Measurements from ENCODE around the gene PPP3CA.

Gene PPP3CA

GRCh38 chr4:101081695-101082369, 265.5 kb downstream of the PPP3CA start:
- DNase-seq: no peak

- DNase-seq: no peak
These were observed 266.2 kb downstream of the PPP3CA start for GRCh38 chr4:101081166-101081565.

DNA sequence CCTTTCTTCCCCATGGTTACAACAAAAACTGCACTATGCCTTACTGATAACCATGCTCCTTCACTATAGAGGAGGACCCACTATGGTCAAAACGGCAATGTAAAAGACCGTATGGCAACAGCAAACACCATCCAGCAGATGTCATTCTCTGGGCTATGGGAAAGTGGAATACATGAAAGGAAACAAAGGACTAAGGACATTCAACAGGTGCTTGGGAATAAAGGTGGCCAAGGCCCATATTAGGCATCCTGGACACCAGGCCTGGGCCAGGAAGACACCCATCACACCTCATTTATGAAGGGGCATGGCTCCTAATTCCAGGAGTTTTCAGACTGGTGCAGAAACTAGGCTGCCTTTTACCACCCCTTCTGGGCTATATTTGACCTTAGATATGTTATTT, 268.4 kb downstream of the PPP3CA start:
- no peak for DNase-seq

GRCh38 chr4:101076032-101076431, 271.3 kb downstream of the PPP3CA start:
- DNase-seq: no peak

GRCh38 chr4:101075536-101075935, 271.8 kb downstream of the PPP3CA start:
- DNase-seq: no peak

- no peak for DNase-seq
These were observed 273.0 kb downstream of the PPP3CA start for GRCh38 chr4:101074326-101074725.

DNA sequence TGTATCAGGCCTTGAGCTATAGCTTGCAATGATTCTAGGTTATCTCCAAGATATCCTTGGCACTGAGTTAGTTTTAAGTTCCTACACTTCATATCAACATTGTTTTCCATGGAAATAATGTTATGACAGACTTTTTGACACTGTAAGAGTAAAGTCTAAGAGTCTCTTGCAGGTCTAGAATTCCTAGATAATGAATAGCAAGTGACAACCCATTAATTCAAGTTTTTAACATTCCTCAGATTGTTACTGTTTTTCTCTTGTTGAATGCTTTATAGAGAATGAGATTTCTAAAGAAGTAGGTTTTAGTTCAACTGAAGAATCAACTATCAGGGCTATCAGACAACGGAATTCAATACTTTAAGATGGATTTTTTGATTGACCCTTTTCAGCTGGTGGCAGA, 276.1 kb downstream of the PPP3CA start:
- no peak for DNase-seq

- DNase-seq: no peak
These were observed 279.2 kb downstream of the PPP3CA start for GRCh38 chr4:101068115-101068514.

DNA sequence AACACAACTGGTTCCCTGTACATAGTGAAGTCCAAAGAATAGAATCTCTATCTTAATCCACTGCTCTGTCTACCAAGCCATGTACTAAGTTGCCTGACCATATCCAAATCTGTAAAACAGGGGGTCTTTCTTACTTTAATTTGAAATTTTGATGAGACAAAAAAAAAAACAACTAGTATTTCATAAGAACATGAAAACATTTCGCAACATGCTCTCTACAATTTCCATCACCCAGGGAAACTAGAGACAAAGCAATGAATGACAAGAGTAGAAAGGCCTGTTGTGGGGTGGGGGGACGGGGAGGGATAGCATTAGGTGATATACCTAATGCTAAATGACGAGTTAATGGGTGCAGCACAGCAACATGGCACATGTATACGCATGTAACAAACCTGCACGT, 279.9 kb downstream of the PPP3CA start:
- DNase-seq: no peak

DNA sequence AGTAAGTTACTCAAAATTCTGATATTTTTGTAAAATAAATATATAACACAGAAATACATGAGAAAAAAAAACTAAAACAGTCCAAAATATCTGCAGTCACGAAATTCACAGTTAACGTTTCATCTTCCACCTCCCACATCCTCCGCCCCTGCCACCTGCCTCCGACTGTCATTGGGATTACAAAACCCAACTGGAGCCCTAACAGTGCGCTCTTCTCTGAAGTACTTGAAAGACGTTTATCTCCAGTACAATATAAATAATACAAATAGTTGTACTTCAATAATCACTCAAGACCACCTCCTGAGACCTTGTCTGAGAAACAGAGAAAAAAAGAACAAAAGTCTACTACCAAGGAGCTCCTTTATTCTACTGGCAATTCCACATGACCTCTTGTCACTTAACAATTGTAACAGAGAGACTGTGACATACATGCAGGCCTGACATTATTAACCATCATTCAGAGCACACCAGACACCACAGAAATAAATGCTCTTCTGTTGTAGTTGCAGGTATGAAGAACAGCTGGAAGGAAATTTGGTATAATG, 280.6 kb downstream of the PPP3CA start:
- DNase-seq: no peak

- no peak for DNase-seq
These were observed 281.3 kb downstream of the PPP3CA start for GRCh38 chr4:101065935-101066485.

GRCh38 chr4:101065346-101065745, 282.0 kb downstream of the PPP3CA start:
- no peak for DNase-seq

- no peak for DNase-seq
These were observed 282.7 kb downstream of the PPP3CA start for GRCh38 chr4:101064541-101065180.

GRCh38 chr4:101055392-101055791, 291.9 kb downstream of the PPP3CA start:
- DNase-seq: no peak

GRCh38 chr4:101050837-101051205, 296.5 kb downstream of the PPP3CA start:
- no peak for DNase-seq

GRCh38 chr4:101050088-101050836, 297.1 kb downstream of the PPP3CA start:
- DNase-seq: no peak

GRCh38 chr4:101049549-101050001, 297.8 kb downstream of the PPP3CA start:
- no peak for DNase-seq

DNA sequence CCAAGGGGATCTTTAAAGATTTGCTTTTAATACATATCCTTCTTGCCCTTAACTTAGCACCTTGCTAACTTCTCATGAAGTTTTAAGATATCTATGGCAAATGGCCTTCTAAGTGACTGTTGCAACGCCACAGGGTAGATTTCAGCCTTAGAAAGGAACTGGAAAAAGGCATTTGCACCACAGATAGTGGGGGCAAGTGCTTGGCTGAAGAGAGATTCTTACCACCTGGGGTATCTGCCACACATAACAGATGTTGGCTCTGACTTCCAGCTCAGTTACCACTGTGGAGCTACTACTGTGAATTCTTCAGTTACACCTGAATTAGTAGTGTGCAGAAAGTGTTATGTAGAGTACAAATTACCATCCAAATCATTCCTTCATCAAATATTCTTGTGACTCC, 302.6 kb downstream of the PPP3CA start:
- DNase-seq: no peak

- DNase-seq: no peak
These were observed 304.5 kb downstream of the PPP3CA start for GRCh38 chr4:101042847-101043246.

DNA sequence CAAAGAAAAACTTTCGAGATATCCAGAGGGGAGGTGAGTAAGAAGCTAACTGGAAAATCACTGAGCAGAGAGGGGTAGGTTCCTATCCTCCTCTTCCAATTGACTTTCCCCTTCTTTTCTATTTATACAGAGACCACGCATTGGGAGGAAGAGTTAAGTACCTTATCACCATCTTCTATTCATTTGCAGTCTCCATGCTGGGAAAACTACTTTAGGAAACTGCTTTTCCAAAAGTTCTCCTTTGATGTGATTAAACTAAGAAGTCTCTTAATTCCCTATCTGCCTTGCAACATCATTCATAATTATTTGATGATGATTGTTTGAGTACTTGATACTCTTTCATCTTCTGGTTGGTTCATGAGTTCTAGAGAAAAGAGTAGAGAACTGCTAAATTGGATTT, 306.6 kb downstream of the PPP3CA start:
- DNase-seq: no peak

GRCh38 chr4:101039367-101039766, 308.0 kb downstream of the PPP3CA start:
- no peak for DNase-seq

- no peak for DNase-seq
These were observed 309.4 kb downstream of the PPP3CA start for GRCh38 chr4:101037938-101038413.

DNA sequence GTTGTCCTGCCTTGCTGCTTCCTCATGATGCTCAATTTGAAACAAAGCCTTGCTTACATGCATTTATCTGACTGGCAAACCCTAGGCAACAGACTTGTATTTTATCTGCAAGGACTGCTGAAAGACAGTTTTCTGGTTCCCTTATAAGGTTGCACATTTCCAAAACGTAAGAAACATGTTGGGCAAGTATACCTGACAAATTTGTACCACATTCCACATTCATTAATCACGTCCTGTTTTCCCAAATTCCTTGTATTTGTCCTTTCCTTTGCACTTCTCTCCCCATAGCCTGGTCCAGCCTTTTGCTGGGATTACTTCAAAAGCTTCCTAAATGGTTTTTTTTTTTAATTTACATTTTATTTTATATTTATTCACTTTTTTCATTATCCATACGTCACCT, 310.1 kb downstream of the PPP3CA start:
- DNase-seq: no peak

Measured in NCI-H187 treated with DMSO at 0.1 percent for 48 hours (cell line).